Myocyte (in vitro differentiated cells): ENCODE measurements around the gene MEG3. TPM values are rescaled to one million over a fixed set of nuclear protein-coding genes. Genes with fewer than 3 reads are reported as not detected.

Experiments used
- DNase-seq: peaks from one replicate; pipeline ENCODE4 v3.0.0-alpha.2; 2012; ENCODE audit warnings: low read depth
- polyA plus RNA-seq: library from polyadenylated mRNA; unstranded; fragments of >200 nt; gene quantifications from one replicate; pipeline ENCODE4 v1.2.1, GENCODE V29; 2012; ENCODE audit warnings: missing spikeins
- total RNA-seq: library from RNA; depleted of rRNA; stranded (reverse); fragments of >200 nt; gene quantifications from 2 replicates; pipeline ENCODE4 v1.2.3, GENCODE V29; 2014

The MEG3 gene
- 289 and 326 TPM in 2 replicates for total RNA-seq
- 176 TPM for polyA plus RNA-seq

- DNase-seq = peak; percentile 69
Observed at GRCh38 chr14:100825713-100826331, at the start of gene MEG3. TSS of gene MEG3 (plus strand) at chr14:100826118.

DNA sequence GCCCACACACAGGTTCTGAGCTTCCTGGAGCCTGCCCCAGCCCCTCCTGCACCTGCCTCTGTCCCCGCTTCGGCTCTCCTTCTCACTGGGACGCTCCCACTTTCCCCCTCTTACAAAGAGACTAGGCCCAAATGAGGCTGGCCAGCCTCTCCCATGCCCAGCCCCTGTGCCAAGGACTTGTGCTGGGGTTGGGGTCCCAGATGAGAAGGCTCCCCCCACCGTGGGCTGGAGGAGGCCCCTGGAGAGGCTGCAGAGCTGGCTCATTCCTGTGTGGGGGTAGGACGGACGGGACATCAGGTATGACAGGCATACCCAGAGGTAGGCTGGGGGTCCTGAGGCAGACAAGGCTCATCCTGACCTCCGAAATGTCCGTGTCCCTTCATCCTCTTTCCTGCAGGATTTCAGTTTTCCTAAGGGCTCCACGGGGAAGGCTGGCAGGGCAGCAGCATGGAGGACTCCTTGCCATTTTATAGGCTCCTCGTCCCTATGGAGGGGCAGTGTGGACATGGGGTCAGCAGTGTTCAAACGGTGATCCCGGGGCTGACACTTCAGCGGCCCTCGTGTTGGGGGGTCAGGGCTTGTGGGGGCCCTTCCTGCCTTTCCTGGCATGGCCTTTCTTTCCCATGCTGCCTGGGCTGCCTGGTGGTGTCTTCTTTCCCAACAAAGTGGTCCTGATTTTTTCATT lies 49.1 kb upstream of the MEG3 start:
- no peak for DNase-seq

- DNase-seq = no peak
Observed at GRCh38 chr14:100777366-100777817, 48.5 kb upstream of the MEG3 start.

GRCh38 chr14:100777818-100778525 lies 47.9 kb upstream of the MEG3 start:
- peak; percentile 65 for DNase-seq

GRCh38 chr14:100778526-100778882 lies 47.4 kb upstream of the MEG3 start:
- DNase-seq = no peak

DNA sequence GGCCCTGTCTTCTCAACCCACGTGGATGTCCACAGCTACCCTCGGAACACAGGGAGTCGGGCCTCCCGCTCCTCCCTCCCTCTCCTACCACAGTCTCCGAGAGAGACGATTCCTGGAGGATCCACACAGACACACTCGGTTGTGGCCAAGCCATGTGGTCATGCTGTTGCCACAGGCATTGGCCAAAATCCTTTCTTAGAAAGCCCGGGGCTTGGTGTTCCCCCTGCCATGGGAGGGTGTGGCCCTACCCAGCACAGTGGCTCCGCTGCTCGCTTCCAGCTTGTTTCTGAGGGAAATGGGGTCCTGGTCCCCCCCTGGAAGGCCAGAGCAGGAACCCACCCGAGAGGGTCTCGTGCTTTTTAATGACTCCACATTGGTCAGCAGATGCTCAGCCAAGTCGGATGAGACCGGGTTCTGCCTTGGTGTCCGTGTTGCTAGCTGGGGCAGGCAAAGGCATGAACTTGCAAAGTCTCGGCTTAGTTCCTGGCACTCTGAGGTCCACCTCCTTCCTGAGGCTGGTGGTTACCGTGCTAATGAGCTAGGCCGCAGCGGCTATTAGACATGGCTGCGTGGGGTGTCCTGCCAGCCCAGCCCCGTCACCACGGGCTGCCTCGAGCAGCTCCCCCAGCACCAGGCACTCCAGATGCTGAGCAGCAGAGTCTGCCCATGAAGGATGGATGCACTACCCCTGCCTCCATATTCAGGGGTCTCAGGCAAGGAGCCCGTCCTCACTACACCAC lies 46.8 kb upstream of the MEG3 start:
- DNase-seq = peak; percentile 76

DNA sequence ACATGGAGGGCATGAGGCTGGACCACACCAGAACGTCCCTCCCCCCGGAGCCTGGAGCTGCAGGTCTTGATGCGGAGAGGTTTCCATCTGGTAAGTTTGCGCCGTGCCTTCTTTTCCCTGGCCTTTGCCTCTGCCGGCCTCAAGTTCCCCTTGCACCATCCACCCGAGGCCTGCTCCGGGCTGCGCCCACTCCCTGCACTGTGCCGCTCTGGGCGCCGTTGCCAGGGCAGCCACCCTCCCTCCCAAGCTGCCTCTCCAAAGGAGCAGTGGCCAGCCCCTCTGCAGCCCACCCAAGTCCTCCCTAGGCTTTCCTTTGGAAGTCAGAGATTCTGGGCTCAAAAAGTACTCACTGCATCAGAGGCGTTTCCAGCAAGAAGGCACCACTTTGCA lies 46.2 kb upstream of the MEG3 start:
- no peak for DNase-seq

GRCh38 chr14:100780246-100780645 lies 45.7 kb upstream of the MEG3 start:
- no peak for DNase-seq

- no peak for DNase-seq
Observed at GRCh38 chr14:100780646-100781355, 45.1 kb upstream of the MEG3 start.

- no peak for DNase-seq
Observed at GRCh38 chr14:100781952-100782351, 44.0 kb upstream of the MEG3 start.

- no peak for DNase-seq
Observed at GRCh38 chr14:100782516-100783320, 43.2 kb upstream of the MEG3 start.

DNA sequence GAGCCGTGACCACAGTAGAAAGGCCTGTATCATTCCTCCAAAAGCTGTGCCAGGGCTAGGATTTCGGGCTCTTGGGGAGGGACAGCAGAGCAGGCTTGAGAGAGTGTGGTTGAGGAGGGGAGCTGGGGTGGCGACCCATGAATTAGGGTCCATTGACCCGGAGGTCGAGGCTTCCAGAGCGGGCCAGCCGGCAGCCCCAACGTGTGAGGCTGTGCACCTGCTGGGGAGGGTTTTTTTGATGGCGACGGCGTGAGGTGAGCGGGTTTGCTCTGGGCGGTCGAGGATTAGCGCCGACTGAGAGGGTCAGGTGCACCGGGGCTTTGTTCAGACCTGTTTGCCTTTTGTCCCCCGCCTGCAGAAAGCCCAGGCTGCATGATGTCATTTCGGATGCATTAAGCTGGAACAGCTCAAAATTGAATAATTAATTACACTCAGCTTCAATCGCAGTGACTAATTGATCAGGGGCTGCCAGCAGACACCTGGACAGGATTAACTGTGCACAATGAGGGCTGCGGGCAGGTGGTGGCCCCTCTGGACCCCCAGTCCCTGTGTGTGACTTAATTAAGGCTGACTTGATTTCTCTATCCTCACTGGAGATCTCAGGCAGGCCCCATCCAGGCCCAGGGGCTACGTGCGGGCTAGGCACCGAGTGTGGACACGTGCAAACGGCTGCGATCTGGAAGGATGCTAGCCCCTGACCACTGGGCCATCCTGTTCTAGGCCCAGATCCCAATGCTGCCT lies 42.1 kb upstream of the MEG3 start:
- no peak for DNase-seq

DNA sequence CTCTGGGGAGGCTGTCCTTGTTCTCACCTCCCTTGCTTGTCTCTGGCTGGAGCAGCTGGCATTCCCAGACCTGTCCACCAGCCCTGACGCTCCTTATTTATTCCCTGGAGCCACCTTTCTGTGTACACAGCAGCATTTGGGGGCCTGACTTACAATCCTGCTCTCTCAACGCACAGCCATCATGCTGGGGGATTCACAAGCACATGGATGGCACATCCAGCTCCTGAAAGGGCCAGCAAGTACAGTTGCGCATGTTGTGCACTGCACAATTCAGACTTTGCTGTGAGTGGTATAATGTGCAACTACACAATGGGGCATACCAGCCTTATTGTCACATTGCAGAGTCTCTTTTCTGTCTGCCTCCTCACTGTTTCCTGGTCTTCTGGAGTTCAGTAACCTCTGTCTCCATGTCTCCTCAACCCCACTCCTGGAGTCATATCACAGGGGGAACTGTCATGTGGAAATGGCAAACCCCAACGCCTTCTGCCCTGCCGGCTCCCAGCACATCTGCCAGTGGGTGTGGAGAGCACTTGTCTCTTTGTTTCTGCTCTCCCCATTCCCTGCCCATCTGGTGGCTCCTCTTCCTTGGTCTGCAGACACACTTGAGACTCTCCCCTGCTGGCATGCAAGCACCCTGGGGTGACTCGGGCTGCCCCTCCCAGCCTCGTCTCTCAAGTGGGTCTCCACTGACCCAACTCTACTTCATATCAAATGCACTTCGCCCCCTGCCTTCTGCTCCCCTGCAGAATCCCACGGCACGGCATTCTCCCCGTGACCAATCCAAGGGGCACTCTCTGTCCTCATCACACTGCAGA lies 41.2 kb upstream of the MEG3 start:
- no peak for DNase-seq

DNA sequence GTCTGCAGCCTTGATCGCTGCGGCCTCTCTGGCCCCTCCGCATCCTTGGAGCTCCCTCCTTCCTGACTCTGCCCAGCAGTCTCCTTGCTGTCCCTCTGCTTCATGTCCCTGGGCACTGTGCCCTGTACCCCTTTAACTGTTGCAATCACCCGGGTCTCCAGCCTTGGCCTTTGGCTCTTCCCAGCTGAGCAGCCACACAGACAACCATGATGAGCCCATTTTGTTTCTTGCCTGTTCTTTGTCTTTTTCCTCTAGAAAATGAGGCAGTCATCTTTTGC lies 40.6 kb upstream of the MEG3 start:
- no peak for DNase-seq

DNA sequence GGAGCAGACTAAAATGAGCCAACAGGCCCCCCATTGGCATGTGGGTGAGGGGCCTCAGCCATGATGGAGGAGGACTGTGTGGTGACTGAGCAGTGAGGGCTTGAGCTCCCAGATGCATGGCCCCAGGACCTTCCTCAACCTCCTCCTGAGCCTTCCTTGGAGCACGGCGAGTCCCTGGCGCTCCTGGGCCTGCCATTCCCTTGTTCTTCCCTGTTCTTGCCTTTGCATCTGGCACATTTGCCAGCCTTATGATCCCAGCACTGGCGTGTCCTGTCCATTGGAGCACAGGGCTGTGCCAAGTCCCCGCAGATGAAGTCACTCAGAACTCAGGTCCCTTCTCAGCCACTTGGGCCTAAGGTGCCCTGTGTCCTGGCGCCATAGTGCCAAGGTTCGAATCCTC lies 40.3 kb upstream of the MEG3 start:
- DNase-seq = no peak

GRCh38 chr14:100786131-100786530 lies 39.8 kb upstream of the MEG3 start:
- no peak for DNase-seq

- no peak for DNase-seq
Observed at GRCh38 chr14:100786576-100787219, 39.2 kb upstream of the MEG3 start.

- no peak for DNase-seq
Observed at GRCh38 chr14:100787659-100788058, 38.3 kb upstream of the MEG3 start.
